Neural progenitor cell (in vitro differentiated cells): Measurements from ENCODE around the gene LAMA2.

Experiments
- CTCF ChIP-seq: fragments of 200-600 bp; sonication (generic); IDR thresholded peaks from 2 replicates; pipeline ENCODE4 v1.5.1; 2017; ENCODE audit warnings: antibody characterized with exemption, mild to moderate bottlenecking
- EZH2phosphoT487 ChIP-seq: fragments of 200-600 bp; sonication (generic); IDR thresholded peaks from 2 replicates; pipeline ENCODE4 v1.6.1; 2017; ENCODE audit warnings: antibody characterized with exemption

DNA sequence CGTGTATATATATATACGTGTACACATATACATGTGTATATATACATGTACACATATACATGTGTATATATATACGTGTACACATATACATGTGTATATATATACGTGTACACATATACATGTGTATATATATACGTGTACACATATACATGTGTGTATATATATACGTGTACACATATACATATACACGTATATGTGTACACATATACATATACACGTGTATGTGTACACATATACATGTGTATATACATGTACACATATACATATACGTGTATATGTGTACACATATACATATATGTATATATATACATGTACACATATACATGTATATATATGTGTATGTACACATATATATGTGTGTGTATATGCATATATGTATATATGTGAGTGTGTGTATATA, 317.2 kb downstream of the LAMA2 start:
- no peak for TF ChIP-seq CTCF
- no peak for TF ChIP-seq EZH2phosphoT487
